Measurements from ENCODE around the gene DOCK2. TPM values are rescaled to one million over a fixed set of nuclear protein-coding genes. Genes with fewer than 3 reads are reported as not detected.

Gene DOCK2
- total RNA-seq, 4 donors from 2014 or later = 2.0 to 17.4 (median 7.5) TPM

DNA sequence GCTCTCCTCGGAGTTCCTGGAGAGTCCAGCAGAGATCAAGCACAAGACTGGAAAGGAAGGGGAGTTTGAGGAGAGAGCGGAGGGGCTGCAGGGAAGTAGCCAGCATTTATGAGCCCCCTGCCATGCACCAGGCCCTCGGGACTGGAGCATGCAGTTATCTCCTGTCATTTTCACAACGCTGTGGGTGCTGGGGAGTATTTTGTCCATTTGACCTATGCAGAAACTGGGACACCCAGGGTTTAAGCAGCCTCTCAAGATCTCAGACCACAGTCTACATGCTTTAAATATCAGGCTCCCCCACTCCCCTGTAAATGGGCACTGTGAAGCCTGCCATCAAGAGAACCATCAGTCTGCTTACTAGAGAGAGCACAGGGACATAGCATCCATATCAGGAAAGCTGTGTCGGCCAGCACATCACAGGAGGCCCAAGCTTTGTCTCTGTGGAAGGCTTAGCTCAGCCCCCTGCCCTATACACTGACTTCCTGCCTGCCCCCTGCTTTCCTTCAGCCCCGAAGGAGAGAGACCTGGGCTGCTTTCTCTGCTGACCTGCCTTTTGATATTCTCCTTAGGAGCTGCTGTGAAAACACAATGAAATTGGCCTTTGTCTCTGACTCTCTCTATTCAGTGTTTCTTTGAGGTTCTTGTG lies 475.9 kb downstream of the DOCK2 start:
- H3K27ac ChIP-seq = no peak overlapping the region
- TF ChIP-seq, protein P1, sequence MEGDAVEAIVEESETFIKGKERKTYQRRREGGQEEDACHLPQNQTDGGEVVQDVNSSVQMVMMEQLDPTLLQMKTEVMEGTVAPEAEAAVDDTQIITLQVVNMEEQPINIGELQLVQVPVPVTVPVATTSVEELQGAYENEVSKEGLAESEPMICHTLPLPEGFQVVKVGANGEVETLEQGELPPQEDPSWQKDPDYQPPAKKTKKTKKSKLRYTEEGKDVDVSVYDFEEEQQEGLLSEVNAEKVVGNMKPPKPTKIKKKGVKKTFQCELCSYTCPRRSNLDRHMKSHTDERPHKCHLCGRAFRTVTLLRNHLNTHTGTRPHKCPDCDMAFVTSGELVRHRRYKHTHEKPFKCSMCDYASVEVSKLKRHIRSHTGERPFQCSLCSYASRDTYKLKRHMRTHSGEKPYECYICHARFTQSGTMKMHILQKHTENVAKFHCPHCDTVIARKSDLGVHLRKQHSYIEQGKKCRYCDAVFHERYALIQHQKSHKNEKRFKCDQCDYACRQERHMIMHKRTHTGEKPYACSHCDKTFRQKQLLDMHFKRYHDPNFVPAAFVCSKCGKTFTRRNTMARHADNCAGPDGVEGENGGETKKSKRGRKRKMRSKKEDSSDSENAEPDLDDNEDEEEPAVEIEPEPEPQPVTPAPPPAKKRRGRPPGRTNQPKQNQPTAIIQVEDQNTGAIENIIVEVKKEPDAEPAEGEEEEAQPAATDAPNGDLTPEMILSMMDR (IDR thresholded peaks at IDR 0.05) = no peak
- TF ChIP-seq POLR2A (IDR thresholded peaks at IDR 0.05) = no peak
- intact Hi-C loops (cut with DNase I; ENCODE audit: low total_unique reads) = no loop called here
- no peaks in the 10 kb centered on the region for H3K36me3 ChIP-seq
- no peaks in the 10 kb centered on the region for H3K9me3 ChIP-seq
- no peak overlapping the region for H3K4me3 ChIP-seq
- no peaks in the 10 kb centered on the region for H3K4me1 ChIP-seq
- H3K27me3 ChIP-seq = no peaks in the 10 kb centered on the region
- no peak for DNase-seq

DNA sequence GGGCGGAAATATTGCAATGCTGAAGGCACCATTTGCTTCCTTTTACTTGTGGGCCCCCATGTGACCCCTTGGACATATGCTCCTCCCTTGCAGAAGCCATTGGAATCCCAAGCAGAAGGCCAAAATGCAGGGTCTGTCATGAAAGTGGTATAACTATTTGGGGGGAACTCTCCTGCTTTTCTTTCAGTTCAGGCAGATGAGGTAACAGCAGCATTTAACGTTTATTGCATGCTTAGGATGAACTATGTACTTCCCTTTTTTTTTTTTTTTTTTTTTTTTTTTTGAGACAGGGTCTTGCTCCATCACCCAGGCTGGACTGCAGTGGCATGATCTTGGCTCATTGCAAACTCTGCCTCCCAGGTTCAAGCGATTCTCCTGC lies 476.4 kb downstream of the DOCK2 start:
- DNase-seq = no peak
- TF ChIP-seq POLR2A (IDR thresholded peaks at IDR 0.05) = no peak
- TF ChIP-seq, protein P1 (IDR thresholded peaks at IDR 0.05) = no peak
- H3K27ac ChIP-seq = no peak overlapping the region
- H3K4me3 ChIP-seq = no peak overlapping the region
- no peaks in the 10 kb centered on the region for H3K36me3 ChIP-seq
- no peaks in the 10 kb centered on the region for H3K4me1 ChIP-seq
- intact Hi-C loops (cut with DNase I; ENCODE audit: low total_unique reads) = no loop called here
- no peaks in the 10 kb centered on the region for H3K9me3 ChIP-seq
- H3K27me3 ChIP-seq = no peaks in the 10 kb centered on the region

DNA sequence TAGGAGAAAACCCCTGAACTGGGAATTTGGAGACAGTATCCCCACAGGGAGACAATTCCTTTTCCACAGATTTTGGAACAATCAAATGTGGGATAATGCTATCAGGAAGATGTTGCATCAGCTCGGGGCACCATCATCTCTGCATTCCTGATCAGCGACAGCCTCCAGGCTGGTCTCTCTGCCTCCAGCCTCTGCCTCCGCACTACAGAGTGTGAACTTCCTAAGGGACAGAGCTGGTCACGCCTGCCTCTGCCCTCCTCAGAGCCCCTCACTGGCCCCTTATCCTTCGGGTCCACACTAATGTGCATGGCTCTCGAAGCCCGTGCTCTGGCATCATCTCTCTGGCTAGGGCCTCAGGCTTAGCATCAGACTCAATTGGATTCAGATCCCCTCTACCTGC lies 477.2 kb downstream of the DOCK2 start:
- no peak overlapping the region for H3K27ac ChIP-seq
- no peaks in the 10 kb centered on the region for H3K9me3 ChIP-seq
- no peaks in the 10 kb centered on the region for H3K36me3 ChIP-seq
- intact Hi-C loops (cut with DNase I; ENCODE audit: low total_unique reads) = no loop called here
- no peak for DNase-seq
- no peak overlapping the region for H3K4me3 ChIP-seq
- no peaks in the 10 kb centered on the region for H3K4me1 ChIP-seq
- no peaks in the 10 kb centered on the region for H3K27me3 ChIP-seq
- TF ChIP-seq, protein P1 (IDR thresholded peaks at IDR 0.05) = no peak

DNA sequence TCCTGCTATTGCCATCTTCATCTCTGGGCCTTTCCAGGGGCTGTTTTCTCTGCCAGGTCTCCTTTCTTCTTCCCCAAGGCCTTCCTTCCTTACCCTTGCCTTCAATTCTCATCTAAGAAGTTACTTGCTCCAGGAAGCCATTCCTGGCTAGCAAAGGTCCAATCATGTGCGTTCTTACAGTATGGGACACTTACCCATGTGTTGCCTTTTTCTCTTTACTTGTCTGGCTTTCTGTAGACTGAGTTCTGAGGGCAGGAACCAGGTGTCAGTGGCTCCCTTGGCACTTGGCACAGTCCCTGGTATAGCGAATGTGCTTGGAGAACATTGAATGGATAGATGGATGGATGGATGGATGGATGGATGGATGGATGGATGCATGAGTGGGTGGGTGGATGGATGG lies 478.9 kb downstream of the DOCK2 start:
- Histone ChIP-seq H3K36me3 (no peaks in the 10 kb centered on the region), H3K4me1 (no peaks in the 10 kb centered on the region), H3K4me3 (no peak overlapping the region), H3K27me3 (no peaks in the 10 kb centered on the region), H3K9me3 (no peaks in the 10 kb centered on the region), H3K27ac (no peak overlapping the region)
- DNase-seq = no peak
- no peak for TF ChIP-seq POLR2A (IDR thresholded peaks at IDR 0.05)
- TF ChIP-seq, protein P1 (IDR thresholded peaks at IDR 0.05) = no peak
- intact Hi-C loops (cut with DNase I; ENCODE audit: low total_unique reads) = no loop called here

DNA sequence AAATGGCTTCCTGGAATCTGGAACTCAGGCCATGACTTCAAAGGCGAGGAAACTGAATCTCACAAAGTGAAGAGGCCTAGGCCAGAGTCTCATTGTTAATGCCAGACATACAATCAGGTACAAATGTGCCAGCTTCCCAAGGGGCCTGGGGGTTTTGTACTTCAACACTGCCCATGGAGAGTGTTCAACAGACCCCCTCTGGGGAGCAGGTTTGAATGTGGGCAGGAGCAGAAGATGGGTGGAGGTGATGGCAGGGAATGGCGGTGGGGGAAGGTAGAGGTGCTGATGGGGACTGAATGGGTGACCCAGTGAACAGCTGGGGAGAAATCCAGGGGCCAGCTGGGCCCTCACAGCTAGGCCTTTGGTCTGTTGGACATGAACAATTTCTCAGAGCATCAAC lies 480.7 kb downstream of the DOCK2 start:
- intact Hi-C loops (cut with DNase I; ENCODE audit: low total_unique reads) = no loop called here

More for the DNA sequence above, 480.7 kb downstream of the DOCK2 start:
- no peak for TF ChIP-seq POLR2A (IDR thresholded peaks at IDR 0.05)
- TF ChIP-seq, protein P1 (IDR thresholded peaks at IDR 0.05) = no peak
- Histone ChIP-seq H3K4me3 (no peak overlapping the region), H3K27me3 (no peaks in the 10 kb centered on the region), H3K27ac (no peak overlapping the region), H3K9me3 (no peaks in the 10 kb centered on the region), H3K36me3 (no peaks in the 10 kb centered on the region), H3K4me1 (no peaks in the 10 kb centered on the region)
- no peak for DNase-seq

Data from uterus (tissue), 4 donors.